ENCODE measurements around the gene PHOSPHO1.

PHOSPHO1 gene

DNA sequence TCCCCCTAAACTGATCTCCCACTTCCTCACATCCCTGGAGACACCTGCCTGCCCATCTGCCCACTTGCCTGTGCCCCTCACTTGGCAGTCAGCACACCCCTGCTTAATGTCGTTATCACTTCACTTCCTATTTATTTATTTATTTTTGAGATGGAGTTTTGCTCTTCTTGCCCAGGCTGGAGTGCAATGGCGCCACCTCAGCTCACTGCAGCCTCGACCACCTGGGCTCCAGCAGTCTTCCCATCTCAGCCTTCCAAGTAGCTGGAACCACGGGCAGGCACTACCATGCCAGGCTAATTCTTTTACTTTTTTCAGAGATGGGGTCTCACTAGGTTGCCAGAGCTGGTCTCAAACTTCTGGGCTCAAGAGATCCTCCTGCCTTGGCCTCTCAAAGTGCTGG lies 23.5 kb upstream of the PHOSPHO1 start:
- Histone ChIP-seq H3K36me3 (ENCODE audit: control insufficient read depth in 2 of 2, insufficient read depth in 1 of 2, low read length in 2 of 2) (no peaks in the 10 kb centered on the region), H3K4me3 (ENCODE audit: low read depth, low read length) (no peak overlapping the region), H3K4me1 (ENCODE audit: control insufficient read depth, insufficient read depth, low read length) (peaks cover 3% of the 10 kb centered on the region; the same call in 1 of the 2 replicates), H3K9me3 (ENCODE audit: control insufficient read depth, insufficient read depth, low read depth, low read length) (no peaks in the 10 kb centered on the region), H3K27ac (ENCODE audit: extremely low read depth, low read depth, low read length) (no peak overlapping the region)
- POLR2A ChIA-PET = no interaction called here
- TF ChIP-seq KLF1 (tag by site-specific recombination; IDR thresholded peaks at IDR 0.05) = no peak
- TF ChIP-seq, protein P1, sequence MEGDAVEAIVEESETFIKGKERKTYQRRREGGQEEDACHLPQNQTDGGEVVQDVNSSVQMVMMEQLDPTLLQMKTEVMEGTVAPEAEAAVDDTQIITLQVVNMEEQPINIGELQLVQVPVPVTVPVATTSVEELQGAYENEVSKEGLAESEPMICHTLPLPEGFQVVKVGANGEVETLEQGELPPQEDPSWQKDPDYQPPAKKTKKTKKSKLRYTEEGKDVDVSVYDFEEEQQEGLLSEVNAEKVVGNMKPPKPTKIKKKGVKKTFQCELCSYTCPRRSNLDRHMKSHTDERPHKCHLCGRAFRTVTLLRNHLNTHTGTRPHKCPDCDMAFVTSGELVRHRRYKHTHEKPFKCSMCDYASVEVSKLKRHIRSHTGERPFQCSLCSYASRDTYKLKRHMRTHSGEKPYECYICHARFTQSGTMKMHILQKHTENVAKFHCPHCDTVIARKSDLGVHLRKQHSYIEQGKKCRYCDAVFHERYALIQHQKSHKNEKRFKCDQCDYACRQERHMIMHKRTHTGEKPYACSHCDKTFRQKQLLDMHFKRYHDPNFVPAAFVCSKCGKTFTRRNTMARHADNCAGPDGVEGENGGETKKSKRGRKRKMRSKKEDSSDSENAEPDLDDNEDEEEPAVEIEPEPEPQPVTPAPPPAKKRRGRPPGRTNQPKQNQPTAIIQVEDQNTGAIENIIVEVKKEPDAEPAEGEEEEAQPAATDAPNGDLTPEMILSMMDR (tag by site-specific recombination; IDR thresholded peaks at IDR 0.05) = peak; percentile 60; the same call in 1 of the 2 replicates
- CTCF ChIA-PET = interaction anchor here (0.8 to 1.5 kb wide), 3 partner anchors 24 to 28 kb away, joined by 3 to 6 read pairs (median 6); no protein-coding TSS in a partner anchor

DNA sequence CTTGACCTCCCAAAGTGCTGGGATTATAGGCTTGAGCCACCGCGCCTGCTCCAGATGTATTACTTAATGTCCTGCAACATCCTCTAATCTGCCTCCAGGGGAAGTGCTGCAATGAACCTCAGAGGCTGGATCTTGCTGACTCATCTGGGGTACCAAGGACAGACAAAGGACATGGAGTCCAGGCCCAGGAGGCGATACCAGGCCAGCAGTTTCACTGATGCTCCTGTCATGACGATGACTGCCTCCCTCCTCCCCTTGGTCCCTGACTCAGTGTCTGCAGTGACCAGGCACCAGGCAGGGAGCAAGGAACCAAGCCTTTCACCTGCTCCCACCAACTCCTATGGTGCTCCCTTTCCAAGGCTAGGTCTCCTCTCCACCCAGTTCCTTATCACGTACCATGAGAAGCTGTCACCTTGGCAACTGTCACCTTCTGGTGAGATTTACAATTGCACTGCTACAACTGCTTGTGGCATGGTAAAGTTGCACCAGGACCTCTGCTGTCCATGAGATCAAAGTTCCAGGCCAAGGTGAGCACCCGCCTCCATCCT lies 21.6 kb upstream of the PHOSPHO1 start:
- ChIA-PET CTCF (interaction anchor here (0.5 kb wide), 2 partner anchors 437 to 529 kb away, joined by 3 read pairs; no protein-coding TSS in a partner anchor), POLR2A (no interaction called here)

More for the DNA sequence above, 21.6 kb upstream of the PHOSPHO1 start:
- H3K4me1 ChIP-seq (ENCODE audit: control insufficient read depth, insufficient read depth, low read length) = peaks cover 3% of the 10 kb centered on the region; the same call in 1 of the 2 replicates
- TF ChIP-seq ZBTB17 (tag by site-specific recombination; IDR thresholded peaks at IDR 0.05) (peak; percentile 25; the same call in 1 of the 2 replicates), ZNF16 (tag by site-specific recombination; IDR thresholded peaks at IDR 0.05; ENCODE audit: low read depth) (no peak), HOXC10 (CRISPR knock-in tag; IDR thresholded peaks at IDR 0.05) (no peak), ZNF211 (tag by site-specific recombination; IDR thresholded peaks at IDR 0.05; ENCODE audit: low read depth) (no peak), INSM2 (tag by site-specific recombination; IDR thresholded peaks at IDR 0.05) (no peak), ZIC2 (tag by site-specific recombination; IDR thresholded peaks at IDR 0.05) (no peak), PRDM2 (tag by site-specific recombination; IDR thresholded peaks at IDR 0.05; ENCODE audit: borderline replicate concordance) (no peak), ZNF629 (tag by site-specific recombination; IDR thresholded peaks at IDR 0.05) (no peak)
- H3K9me3 ChIP-seq (ENCODE audit: control insufficient read depth, insufficient read depth, low read depth, low read length) = no peaks in the 10 kb centered on the region
- no peak overlapping the region for H3K4me3 ChIP-seq (ENCODE audit: low read depth, low read length)
- H3K36me3 ChIP-seq (ENCODE audit: control insufficient read depth in 2 of 2, insufficient read depth in 1 of 2, low read length in 2 of 2) = no peaks in the 10 kb centered on the region
- no peak overlapping the region for H3K27ac ChIP-seq (ENCODE audit: extremely low read depth, low read depth, low read length)

Measured in HEK293 (cell line).